K562 (cell line): ENCODE data around the gene PIP4K2C. TPM values are rescaled to one million over a fixed set of nuclear protein-coding genes. Genes with fewer than 3 reads are reported as not detected.
A peak's percentile ranks its signal among the peaks of the same experiment; 100 is the strongest.

Experiments used
- BHLHE40 ChIP-seq: IDR thresholded peaks from 2 replicates; pipeline ENCODE4 v1.6.1; 2011; ENCODE audit warnings: low read length, improper control_type of control experiment
- CHD4 ChIP-seq: fragments of 200-600 bp; sonication (generic); IDR thresholded peaks from 3 replicates; pipeline ENCODE4 v1.6.1; 2012; ENCODE audit warnings: low read depth, mild to moderate bottlenecking, mixed read lengths, low read length, inconsistent platforms; ENCODE audit not compliant: insufficient read depth, insufficient replicate concordance, poor library complexity, severe bottlenecking
- NCOA2 ChIP-seq, 2 experiments: fragments of 450-650 bp; IDR thresholded peaks; 2 replicates each; pipeline ENCODE4 v1.6.1; 2018; ENCODE audit warnings: mild to moderate bottlenecking in 2 of 2, moderate library complexity in 1 of 2; ENCODE audit not compliant: partially characterized antibody in 2 of 2
- TRIM24 ChIP-seq, 2 experiments: fragments of 450-650 bp; IDR thresholded peaks; 2 replicates each; pipeline ENCODE4 v1.6.1; 2016
- XRCC5 ChIP-seq: fragments of 200-400 bp; formaldehyde crosslinking; IDR thresholded peaks from 2 replicates; pipeline ENCODE4 v1.6.1; 2017; ENCODE audit warnings: low read depth, mild to moderate bottlenecking, low read length
- ZKSCAN3 ChIP-seq: fragments of 250-450 bp; sonication (Bioruptor Pico); IDR thresholded peaks from 2 replicates; pipeline ENCODE4 v1.4.0; 2020
- polyA plus RNA-seq, 8 experiments: library from polyadenylated mRNA; depleted of rRNA in 4 of 8; stranded (reverse) in 5 of 8; unstranded in 3 of 8; fragments of >200 nt; fragmentation: Nextera tagmentation in 2 of 8; fragmentation: Illumina TruSeq in 1 of 8; extraction: Ambion mirVana in 2 of 8; extraction: Trizol in 1 of 8; gene quantifications; 2 replicates each; pipeline versions ENCODE4 v1.2.1 to v1.2.3, GENCODE V29; 2011 to 2014; ENCODE audit warnings: inconsistent platforms in 1 of 8, missing spikeins in 1 of 8
- total RNA-seq, 7 experiments: library from RNA; depleted of rRNA in 6 of 7; stranded (reverse); fragments of >200 nt in 6 of 7; fragmentation: Illumina TruSeq in 2 of 7; extraction: Trizol in 2 of 7; gene quantifications; 2 replicates each; pipeline versions ENCODE4 v1.2.1 to v1.2.3, GENCODE V29; 2011 to 2021; ENCODE audit warnings: low replicate concordance in 1 of 7
- TF ChIP-seq, protein P1 (sequence below), 2 experiments: IDR thresholded peaks; 2 replicates each; pipeline ENCODE4 v1.6.1; 2012; ENCODE audit warnings: improper control_type of control experiment in 2 of 2, low read depth in 2 of 2, low read length in 2 of 2, borderline replicate concordance in 1 of 2
- TF ChIP-seq, protein P2 (sequence below): IDR thresholded peaks from 2 replicates; pipeline ENCODE4 v1.6.1; 2014; ENCODE audit warnings: antibody characterized with exemption
- TF ChIP-seq, protein P3 (sequence below), 2 experiments: fragments of 450-650 bp in 1 of 2; sonication (generic) in 1 of 2; formaldehyde crosslinking in 1 of 2; IDR thresholded peaks in 1 of 2; conservative IDR thresholded peaks in 1 of 2; 2 replicates each; pipeline versions ENCODE4 v1.6.1 to v1.8.1; 2016 to 2023; ENCODE audit warnings: mild to moderate bottlenecking in 2 of 2, moderate library complexity in 2 of 2, inconsistent platforms in 1 of 2, missing genetic modification reagents in 1 of 2

PIP4K2C gene
- total and polyA plus RNA-seq, 9 of the 15 experiments (the other 6 are each of a cell fraction or from before 2014, with no cell fraction given) = 9.0 to 41.4 (median 18.3) TPM

DNA sequence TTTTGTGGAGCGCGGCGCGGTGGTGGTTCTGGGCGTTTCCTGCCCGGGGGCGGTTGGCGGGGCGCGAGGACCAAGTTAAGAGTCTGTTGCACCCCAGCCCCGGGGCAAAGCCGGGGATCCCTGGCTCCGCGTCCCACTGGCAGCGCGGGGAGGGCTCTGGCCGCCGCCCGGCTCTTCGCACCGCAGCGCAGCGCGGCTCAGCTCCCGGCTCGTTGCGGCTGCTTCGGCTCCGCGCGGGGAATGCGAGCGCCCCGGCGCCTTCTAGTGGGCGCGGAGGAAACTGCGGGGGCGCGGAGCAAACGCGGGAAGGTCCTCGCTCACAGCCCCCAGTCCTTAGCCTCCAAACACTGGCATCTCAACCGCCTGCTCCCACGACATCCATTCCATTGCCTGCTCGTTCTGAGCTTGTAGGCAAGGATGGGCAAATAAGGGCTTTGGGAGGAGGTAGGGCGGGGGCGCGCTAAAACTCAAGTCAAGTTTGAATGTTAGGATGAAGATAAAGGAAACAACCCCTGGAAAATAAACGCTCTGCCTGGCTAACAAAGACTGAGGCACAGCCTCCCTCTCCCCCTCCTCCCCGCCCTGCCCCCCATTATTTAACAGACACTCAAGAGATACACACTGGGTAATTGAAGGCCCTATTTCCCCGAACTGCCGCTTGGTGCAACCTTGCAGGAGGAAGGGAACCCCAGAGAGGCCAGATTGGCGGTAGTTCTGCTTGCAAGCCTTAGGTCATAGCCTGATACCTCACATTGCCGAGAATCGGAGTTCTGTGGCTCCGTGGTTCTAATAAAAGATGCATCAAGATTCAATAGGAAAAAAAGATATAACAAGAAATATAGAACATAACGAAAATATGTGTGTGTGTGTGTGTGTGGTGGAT is 42.2 kb downstream of the PIP4K2C start, which contains the start of gene B4GALNT1 (continued):
- TF ChIP-seq, protein P1, sequence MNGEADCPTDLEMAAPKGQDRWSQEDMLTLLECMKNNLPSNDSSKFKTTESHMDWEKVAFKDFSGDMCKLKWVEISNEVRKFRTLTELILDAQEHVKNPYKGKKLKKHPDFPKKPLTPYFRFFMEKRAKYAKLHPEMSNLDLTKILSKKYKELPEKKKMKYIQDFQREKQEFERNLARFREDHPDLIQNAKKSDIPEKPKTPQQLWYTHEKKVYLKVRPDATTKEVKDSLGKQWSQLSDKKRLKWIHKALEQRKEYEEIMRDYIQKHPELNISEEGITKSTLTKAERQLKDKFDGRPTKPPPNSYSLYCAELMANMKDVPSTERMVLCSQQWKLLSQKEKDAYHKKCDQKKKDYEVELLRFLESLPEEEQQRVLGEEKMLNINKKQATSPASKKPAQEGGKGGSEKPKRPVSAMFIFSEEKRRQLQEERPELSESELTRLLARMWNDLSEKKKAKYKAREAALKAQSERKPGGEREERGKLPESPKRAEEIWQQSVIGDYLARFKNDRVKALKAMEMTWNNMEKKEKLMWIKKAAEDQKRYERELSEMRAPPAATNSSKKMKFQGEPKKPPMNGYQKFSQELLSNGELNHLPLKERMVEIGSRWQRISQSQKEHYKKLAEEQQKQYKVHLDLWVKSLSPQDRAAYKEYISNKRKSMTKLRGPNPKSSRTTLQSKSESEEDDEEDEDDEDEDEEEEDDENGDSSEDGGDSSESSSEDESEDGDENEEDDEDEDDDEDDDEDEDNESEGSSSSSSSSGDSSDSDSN (IDR thresholded peaks at IDR 0.05; ENCODE audit: borderline replicate concordance in 1 of 2, low read depth in 2 of 2, low read length in 2 of 2) = peak; percentile 49 to 93; a peak in 2 of 4 replicates
- TF ChIP-seq, protein P2, sequence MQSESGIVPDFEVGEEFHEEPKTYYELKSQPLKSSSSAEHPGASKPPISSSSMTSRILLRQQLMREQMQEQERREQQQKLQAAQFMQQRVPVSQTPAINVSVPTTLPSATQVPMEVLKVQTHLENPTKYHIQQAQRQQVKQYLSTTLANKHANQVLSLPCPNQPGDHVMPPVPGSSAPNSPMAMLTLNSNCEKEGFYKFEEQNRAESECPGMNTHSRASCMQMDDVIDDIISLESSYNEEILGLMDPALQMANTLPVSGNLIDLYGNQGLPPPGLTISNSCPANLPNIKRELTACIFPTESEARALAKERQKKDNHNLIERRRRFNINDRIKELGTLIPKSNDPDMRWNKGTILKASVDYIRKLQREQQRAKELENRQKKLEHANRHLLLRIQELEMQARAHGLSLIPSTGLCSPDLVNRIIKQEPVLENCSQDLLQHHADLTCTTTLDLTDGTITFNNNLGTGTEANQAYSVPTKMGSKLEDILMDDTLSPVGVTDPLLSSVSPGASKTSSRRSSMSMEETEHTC = no peak
- TF ChIP-seq, protein P3, sequence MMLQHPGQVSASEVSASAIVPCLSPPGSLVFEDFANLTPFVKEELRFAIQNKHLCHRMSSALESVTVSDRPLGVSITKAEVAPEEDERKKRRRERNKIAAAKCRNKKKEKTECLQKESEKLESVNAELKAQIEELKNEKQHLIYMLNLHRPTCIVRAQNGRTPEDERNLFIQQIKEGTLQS (IDR thresholded peaks at IDR 0.05) = no peak
- TF ChIP-seq, protein P3 (CRISPR knock-in tag; conservative IDR thresholded peaks at IDR 0.05) = no peak
- TF ChIP-seq ZKSCAN3 (CRISPR knock-in tag) = no peak
- TF ChIP-seq NCOA2 (IDR thresholded peaks at IDR 0.05; ENCODE audit: partially characterized antibody in 2 of 2) = no peak
- TF ChIP-seq CHD4 = no peak
- peak; percentile 45; the same call in 1 of the 2 replicates for TF ChIP-seq BHLHE40
- TF ChIP-seq TRIM24 (IDR thresholded peaks at IDR 0.05) = no peak
- TF ChIP-seq XRCC5 = peak; percentile 81; the same call in 1 of the 2 replicates
